HG03175 (cell line): ENCODE results near the gene HESX1.

Source experiments
- ATAC-seq: cut with Tn5 transposase; IDR thresholded peaks from one replicate; pipeline ENCODE4 v1.9.1; 2021; ENCODE audit warnings: mild to moderate bottlenecking, moderate library complexity; ENCODE audit not compliant: unreplicated experiment

HESX1 gene

DNA sequence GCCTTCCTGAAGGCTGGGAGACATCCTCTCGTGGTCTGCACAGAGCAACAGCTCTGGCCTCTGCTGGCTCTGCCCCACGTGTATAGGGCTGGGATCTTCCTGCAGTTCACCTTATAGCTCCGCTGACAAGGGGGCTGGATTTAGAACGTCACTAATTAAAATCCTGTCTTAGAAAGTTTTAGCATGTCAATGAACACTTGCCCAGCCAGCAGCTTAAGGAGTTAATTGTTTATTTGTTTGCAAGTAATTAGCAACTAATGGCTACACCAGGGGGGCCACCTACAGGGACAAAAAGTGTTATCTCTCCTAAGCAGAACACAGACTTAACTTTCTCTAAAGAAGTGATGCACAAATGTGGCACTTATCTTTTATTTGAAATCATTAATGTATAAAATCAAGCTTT is at the start of gene HESX1:
TSS of gene HESX1 (minus strand) at position 84 of the 403 bp plus-strand sequence. CDS start at position 24, 60 bp downstream.
- ATAC-seq = no peak

- no peak for ATAC-seq
These were observed 45.2 kb upstream of the HESX1 start for GRCh38 chr3:57244946-57245345.

- no peak for ATAC-seq
These were observed 35.1 kb upstream of the HESX1 start for GRCh38 chr3:57234613-57235575.

DNA sequence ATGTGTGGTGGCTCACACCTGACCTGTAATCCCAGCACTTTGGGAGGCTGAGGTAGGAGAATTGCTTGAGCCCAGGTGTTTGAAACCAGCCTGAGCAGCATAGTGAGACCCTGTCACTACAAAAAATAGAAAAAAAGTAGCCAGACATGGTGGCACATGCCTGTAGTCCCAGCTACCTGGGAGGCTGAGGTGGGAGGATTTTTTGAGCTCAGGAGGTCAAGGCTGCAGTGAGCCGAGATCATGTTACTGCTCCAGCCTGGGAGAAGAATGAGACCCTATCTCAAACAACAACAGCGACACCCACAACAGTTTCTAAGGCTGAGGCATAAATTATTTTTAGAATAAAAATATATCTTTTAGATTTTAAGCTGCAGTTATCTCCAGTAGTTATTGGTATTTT is 34.0 kb upstream of the HESX1 start:
- no peak for ATAC-seq

DNA sequence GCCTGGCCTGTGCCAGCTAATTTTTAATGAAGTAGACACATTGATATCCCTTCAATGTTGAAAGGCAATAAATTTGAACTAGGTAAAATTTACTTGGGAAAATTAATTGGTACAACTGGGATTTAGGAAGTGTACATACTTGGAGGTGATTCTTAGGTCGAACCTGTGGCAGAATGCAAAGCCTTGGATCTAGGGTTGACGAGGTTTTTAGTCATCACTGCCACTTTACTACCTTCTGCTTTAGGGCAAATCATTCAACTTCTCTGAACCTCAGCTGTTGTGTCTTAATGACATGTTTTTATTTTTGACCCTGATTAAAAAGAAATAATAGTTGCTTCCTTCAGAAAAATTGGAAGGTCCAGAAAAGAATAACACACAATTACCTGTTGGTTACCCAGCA is 30.2 kb upstream of the HESX1 start:
- ATAC-seq = no peak

DNA sequence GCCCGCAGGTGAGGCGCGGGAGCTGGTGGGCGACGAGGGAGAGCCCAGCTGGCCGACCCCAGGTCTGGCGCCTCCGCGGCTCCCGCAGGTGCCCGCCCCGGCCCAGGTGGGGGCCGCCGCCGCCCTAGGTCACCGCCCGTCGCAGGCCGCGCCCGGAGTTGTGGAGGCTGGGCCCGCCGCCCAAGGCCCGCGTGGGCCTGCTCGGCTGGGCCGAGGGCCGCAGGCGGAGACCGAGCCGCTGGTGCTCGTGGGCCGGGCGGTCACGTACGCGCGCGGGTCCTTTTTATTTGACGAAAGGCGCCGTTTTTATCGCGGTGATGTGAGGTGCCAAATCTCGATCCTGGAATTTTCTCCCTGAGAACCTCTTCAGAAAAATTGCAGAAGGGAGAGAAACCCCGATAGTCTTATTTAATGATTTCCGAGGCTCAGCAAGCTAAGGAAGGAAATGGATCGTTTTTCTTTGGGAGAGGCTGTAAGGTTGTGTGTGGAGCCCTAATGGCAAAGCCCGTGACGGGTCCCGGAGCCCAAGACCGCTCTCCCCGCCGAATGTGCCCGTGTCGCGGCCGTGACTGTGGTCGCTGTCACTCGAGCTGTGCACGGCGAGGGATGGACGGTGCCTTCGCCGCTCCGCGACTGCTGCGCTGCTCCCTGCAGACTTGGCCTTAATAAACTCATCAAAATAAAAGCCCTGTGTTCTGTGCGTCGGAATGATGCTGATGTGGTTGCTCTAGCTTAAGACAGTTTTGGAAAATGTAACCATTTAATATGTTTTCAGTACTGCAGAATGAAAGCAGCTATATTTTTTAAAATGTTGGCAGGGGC is 28.4 kb upstream of the HESX1 start:
- ATAC-seq = peak; percentile 42

GRCh38 chr3:57227204-57227929 is 27.6 kb upstream of the HESX1 start, which contains the start of gene APPL1:
Gene APPL1, plus strand, starts transcription at chr3:57227729. Its CDS starts 155 bp downstream, at chr3:57227884.
- ATAC-seq = peak; percentile 92

- ATAC-seq = no peak
These were observed 26.4 kb upstream of the HESX1 start for GRCh38 chr3:57226176-57226575.

DNA sequence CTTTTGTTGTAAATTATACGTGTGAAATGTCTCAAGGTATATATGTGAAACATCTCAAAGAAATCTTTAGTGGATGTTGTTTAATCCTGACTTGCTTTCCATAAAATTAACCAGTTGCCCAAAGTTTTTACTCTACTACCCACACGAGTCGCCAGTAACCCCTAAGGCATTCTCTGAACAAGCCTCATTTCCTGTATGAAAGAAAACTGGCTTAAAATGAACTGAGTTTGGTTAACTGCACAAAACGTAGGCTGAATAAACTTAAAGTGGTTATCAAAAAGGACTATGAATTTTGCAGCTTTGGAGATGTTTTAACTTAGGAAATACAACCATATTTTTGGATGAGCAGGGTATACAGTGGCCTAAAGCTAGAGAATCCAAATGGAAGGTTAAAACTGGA is 25.1 kb upstream of the HESX1 start:
- no peak for ATAC-seq

DNA sequence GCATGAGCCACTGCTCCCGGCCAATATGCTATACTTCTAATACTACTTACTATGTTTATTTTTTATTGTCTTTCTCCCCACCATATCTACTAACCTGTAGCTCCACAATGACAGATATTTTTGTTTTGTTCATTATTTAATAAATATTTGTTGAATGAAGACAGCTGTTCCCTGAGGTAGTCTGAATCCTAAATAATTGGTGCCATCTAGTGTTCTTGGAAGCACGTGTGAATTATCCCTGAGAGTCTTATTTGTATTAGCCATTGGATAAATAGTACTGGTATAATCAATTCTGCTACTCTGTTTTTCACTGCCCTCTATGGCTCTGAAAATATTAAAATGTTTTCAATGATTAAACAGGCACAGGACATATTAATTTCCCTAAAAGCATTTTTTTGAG is 22.1 kb upstream of the HESX1 start:
- no peak for ATAC-seq

GRCh38 chr3:57206423-57206822 is 6.6 kb upstream of the HESX1 start:
- no peak for ATAC-seq

DNA sequence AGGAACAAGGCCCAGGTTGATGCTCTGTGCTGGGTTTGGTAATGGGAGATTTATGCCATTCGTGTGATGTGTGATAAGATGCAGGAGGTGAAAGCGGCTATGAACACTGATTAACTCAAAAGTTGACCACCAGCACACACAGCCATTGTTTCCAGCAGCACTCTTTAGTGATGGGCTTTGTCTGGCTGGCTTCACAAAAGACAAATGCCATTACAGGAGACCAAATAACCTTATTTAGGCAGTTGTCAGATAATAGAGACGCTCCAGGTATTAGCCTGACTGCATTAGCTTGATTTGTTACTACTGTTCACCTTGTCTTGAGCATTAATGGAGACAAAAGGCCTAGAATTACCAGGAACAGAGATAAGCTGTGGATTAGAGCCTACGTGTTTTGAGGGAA is 5.1 kb downstream of the HESX1 start:
- ATAC-seq = no peak

DNA sequence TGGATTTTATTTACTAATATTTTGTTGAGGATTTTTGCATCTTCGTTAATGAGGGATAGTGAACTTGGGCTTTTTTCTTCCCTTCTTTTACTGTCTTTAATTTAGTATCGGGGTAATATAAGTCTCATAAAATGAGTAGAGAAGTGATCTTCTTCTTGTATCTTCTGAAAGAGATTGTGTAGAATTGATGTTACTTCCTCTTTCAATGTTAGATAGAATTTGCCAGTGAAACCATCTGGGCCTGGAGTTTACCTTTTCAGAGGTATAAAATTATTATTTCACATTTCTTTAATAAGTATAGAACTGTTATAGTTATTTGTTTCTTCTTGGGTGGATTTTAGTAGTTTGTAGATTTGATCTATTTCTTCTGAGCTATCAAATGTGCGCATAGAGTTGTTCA is 7.8 kb downstream of the HESX1 start:
- ATAC-seq = no peak

- ATAC-seq = no peak
These were observed 15.3 kb downstream of the HESX1 start for GRCh38 chr3:57184526-57184925.

DNA sequence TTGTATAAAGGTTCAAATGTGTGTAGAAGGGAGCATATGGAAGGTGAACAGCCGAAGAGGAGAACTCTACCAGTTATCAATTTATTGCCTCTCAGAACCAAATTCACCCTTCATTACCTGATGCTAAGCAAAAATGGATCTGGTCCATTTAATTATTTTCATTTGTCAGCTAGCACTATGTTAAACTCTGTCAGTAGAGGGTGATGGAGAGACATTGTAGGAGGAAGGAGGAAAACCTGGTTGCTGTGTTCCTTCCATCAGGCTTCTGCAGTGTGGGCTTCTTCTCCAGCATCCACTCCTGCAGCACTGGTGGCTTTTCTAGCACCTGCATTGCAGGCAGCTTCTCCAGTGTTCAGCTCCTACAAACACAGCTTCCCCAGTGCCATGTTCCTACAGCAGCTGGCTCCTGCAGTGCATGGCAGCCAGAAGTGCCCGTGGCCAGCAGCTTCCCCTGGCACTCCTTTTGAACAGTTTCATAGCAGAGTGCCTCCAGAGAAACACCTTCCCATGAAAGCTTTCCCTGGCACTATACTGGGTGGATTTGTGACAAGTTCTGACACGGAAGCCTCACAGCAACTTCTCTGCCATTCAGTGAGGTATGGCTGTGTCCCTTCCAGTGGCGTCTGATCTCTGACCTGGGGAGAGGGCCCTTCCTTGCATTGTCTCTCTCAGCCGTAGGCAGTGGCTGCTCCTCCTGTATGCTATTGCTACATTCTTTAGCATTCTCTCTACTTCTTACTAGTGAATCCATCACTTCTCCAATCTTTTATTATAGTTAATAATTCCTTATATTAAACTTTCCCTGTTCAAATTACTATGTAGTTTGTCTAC is 20.0 kb downstream of the HESX1 start:
- ATAC-seq = no peak

GRCh38 chr3:57176045-57176444 is 23.7 kb downstream of the HESX1 start:
- ATAC-seq = no peak

GRCh38 chr3:57173687-57174086 is 26.1 kb downstream of the HESX1 start:
- no peak for ATAC-seq

- ATAC-seq = no peak
These were observed 28.8 kb downstream of the HESX1 start for GRCh38 chr3:57170946-57171345.

GRCh38 chr3:57169872-57170623 is 29.7 kb downstream of the HESX1 start:
- ATAC-seq = peak; percentile 72
